COLO668 (cell line): Measurements from ENCODE around the gene GATAD2B.

Experiments
- DNase-seq: peaks from one replicate; lab custom pipeline; 2025; ENCODE audit not compliant: unreplicated experiment; lab: John Stamatoyannopoulos, UW

Gene GATAD2B

DNA sequence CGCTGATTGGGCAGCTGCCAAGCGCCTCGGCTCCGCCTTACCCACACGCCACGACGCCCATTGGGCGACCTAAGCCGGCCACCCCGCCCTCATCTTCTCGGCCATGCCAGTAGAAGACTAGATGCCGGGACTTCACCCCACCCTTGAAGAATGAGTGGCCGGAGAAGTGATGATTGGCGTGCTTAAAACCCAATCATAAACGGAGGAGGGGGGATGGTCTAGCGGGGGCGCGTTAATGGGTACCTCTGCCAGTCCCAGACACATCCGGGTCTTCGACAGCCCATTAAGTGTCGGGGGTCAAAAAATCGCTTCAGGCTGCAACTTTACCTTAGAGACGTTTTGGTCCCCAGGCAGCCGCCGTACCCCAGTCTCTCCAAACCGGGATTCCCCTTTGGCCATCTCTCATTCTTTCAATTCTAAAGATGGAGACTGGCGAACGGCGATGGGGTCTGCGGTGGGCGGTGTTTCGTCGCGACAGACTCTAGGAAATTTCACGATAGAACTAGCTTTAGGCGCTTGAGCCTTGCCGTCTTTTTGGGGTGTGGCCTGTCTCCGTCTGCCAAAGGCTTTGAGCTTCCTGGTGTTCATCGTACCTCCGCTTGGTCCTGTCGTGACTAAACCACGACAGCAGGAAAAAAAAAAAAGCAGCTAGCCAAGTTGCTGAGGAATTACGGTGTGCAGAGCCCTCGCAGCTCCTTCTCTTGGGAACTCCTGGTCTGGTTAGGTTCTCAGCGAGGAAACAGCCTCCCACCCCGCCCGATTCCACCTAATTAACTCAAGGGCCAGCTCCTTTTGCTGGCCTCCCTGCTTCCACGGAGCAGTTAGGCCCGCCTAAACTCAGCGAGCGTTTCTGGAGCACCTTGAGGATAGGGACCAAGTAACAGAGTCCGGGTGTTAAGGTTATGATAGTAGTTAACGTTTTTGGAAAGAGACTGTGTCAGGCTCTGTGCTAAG lies at the start of gene GATAD2B:
Gene GATAD2B, minus strand, starts transcription at position 1 of the 954 bp plus-strand sequence. CDS start 94,625 bp downstream, outside the sequence.
- DNase-seq = peak; percentile 100

DNA sequence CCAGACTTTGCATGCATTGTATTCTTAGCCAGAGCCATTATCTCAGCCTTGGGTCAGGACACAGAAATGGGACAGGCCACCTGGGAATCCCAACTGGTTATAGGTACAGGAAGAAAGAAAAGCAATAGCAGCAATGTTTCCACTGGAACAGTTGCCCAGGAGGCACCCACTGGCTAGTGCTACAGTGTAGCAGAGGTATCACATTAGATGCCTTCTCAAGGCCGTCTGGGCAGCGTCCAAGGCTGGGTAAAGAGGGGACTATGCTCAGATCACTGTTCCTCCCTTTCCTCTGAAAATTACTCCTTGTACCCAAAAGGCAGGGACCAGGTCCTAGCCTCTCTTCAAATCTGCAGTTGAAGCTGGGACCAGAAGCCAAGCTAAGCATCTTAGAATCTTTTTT lies 47.6 kb upstream of the GATAD2B start:
- no peak for DNase-seq

DNA sequence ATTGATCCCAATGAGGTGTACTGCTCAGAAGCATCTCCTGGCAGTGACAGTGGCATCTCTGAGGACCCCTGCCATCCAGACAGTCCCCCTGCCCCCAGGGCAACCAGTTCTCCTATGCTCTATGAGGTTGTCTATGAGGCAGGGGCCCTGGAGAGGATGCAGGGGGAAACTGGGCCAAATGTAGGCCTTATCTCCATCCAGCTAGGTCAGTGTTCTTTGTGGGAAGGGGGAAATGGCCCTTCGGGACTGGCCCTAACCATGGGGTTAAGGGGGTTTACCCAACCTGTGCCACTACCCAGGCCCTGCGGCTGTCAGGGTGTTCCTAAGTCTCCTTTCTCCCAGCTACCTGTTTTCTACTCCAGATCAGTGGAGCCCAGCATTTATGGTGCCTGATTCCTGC lies 46.2 kb upstream of the GATAD2B start:
- no peak for DNase-seq

DNA sequence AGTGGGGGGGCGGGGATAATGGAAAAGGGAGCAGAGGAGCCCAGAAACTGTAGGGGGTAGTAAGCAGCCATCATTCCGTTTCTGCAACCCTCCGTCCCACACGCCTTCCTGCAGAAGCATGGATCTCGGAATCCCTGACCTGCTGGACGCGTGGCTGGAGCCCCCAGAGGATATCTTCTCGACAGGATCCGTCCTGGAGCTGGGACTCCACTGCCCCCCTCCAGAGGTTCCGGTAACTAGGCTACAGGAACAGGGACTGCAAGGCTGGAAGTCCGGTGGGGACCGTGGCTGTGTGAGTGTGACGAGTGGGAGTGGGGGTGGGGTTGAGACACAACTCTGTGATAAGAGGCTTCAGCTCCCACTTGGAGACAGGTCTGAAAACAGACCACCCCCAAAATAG lies 45.6 kb upstream of the GATAD2B start:
- DNase-seq = peak; percentile 43

DNA sequence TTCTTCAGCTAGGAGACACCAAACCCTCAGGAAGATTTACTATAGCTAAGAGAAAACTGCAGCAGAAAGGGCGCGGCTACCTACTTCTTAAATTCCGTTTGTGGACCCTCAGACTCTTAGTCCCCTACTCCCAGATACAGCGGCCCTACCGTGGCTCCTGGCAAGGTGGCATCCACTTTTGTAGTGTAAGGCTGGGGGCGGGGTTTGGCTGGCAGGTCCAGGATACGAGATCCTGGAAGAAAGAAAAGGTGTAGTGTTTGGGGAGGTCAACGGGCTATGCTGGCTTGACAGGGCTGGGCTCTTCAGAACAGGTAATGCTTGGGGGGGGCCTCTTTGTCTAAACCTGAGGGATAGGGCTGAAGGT lies 45.2 kb upstream of the GATAD2B start:
- DNase-seq = peak; percentile 73

DNA sequence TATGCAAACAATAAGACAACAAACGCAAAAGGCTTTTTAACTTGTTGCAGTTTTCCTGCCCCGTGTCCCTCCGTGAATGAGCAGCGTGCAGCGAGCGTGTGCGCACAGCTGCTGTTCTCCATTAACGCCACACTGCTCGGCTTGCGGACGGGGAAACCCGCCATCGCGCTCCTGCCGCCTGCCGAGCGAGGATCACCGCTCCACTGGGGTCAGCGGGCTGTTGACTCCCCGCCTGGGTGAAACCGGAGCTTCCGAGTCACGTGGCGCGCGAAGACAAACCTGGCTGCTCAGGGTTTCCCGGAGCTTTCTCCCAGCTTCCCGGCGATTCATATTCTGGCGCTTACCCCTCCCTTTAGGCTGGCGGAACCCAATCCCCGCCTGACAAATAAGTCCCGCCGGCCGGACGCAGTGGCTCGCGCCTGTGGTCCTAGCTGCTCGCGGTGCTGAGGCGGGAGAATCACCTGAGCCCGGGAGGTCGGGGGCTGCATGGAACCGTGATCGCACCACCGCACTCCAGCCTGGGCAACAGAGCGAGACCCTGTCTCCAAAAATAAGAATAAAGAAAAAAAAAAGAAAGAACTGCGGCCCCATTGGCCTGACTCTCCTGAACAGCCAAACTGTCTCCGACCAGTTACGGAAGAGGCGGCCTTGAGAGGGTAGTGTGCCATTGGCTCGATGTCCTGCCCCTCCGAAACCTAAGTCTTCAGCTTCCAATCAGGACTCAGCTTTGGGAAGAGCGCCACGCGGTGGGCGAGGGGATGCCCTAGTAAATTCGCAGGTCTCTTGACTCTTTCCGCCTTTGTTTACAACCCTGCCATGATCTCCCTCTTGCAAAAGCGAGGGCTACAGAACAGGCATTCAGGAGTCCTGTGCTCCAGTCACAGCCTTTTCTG lies 44.6 kb upstream of the GATAD2B start, which contains the start of gene CREB3L4:
Gene CREB3L4, plus strand, starts transcription at position 796 of the 893 bp plus-strand sequence. CDS start 624 bp downstream, outside the sequence.
- DNase-seq = peak; percentile 97

DNA sequence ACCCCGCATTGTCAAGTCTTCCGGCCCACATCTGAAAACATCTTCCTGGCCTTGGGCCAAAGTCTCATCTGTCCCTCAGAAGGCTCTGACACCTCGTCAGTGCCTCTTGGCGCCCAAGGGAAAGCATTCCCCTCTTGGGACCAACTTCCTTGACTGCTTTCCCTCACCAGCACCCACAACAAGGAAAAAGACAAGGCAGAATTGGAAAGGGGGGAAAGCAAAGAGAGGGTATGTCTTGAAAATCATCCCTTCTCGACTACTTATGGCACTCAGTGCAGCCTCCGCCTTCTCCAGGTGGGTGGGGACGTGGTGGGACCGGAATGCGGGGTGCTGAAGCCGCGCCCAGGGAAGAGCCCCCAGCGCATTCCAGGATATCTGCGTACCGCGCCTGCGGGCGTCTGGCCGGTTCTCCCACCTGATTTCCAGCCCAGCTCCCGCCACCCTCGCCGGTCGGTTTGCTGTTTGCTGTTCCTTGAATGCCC lies 41.1 kb upstream of the GATAD2B start:
- peak; percentile 65 for DNase-seq

DNA sequence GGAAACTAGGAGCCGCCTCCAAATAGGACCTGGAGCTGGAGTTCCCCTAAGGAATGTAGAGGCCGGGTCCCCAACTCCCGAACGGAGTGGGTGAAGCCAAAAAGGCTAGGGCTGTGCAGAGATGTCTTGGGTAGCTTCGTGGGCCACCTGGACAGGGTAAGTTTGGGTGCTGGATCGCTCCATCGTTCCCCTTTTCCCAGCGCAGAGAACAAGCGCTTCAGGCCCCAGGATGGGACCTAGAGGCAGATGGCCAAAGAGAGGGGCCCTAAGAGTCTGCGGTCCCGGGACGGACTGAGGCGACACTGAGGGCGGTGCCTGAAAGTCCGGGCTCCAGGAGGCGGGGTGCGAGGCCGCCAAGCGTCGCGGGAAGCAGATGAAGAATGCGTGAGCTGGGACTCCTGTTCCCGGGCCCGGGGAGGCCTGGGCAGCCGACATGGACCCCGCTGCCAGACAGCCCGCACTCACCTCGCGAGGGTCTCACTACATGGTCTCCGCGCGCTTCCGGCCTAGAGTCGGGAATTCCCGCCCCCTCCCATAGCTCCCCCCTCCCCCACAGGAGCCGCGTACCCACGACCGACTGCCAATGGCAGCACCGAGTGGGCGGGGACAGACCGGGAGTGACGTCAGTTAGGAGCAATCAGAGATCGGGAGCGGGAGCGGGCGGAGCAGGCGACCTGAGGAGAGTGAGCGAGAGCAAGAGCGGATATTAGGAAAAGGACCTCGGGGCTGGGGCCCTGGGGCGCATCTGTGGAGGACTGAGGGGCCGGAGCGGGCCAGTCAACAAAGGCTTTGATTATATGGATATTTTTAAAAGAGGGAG lies 40.5 kb upstream of the GATAD2B start, which contains the start of gene SLC39A1:
Gene SLC39A1, minus strand, starts transcription at position 508 of the 820 bp plus-strand sequence. CDS start 822 bp downstream, outside the sequence.
- peak; percentile 99 for DNase-seq

DNA sequence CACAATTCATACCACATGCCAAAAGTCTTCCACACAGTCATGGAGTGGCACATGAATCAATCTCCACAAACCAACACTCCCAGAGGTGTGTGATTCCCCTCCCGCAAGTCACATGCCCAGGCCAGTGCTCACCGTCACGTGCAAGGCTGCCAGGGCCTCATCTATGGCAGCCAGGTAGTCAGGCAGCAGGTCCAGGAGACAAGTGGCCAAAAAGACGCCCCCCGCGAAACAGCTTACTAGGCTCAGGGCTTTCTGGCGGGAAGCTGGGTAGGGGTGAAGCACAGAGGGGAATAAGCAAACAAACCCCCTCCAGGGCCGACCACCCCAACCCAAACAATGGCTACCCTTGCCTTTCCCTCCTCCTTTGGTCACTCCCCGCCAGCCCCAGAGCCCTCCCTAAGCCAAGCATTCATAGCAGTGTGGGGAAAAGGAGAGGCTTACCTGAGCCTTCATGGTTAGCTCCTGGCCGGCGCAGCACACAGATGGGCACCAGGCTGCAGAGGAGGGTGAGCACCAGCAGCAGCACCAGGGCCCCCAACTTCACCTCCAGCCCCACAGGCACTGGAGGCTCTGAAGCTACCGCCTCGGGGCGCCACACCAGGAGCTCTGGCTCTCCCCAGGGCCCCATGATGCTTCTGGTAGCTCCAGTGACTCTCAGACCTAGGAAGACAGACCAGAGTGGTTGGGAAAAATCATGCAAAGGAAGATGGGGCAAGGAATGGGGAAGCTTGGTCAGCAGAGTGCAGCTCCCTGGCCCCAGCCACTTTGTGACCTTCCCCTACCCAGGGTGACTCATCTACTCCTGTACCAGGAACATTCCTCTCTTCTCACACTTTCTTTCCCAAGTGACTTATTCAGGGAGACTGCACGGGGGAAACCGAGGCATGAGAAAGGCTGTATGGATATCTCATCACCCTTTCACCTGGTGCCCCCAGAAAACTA lies 39.6 kb upstream of the GATAD2B start:
- DNase-seq = peak; percentile 64

DNA sequence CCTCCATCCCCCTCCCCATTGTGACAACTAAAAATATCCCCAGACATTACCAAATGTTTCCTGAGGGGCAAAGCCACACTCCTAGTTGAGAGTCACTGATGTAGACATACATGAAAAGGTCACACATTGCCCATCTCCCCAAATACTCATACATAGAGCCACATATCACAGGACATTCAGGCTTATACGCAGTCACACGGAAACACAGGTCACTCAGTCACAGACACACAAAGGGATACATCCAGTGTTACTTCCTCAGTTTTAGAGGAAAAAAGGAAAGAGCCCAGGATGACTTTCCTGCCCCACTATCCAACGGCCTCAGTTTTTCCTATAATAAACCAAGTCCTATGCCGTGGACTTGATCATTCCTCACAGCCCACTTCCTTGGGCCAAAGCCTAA lies 38.6 kb upstream of the GATAD2B start:
- no peak for DNase-seq

DNA sequence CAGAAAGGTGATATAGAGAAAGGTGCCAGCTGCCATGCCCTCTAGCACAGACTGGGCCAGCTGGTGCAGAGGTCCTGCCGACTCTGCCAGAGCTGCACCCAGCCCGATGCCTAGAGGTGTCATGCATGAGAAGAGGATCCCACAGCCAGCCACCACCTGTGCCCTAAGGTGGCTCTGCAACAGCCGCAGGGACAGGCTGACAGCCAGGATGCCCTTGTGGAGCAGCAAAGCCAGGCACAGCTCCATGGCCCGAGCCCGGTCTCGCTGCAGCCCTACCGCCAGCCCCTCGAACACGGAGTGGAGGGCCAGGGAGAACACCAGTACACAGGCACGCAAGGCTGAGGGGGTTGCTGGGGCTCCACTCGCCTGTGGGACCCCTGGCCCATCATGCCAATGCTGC lies 37.4 kb upstream of the GATAD2B start:
- DNase-seq = no peak

DNA sequence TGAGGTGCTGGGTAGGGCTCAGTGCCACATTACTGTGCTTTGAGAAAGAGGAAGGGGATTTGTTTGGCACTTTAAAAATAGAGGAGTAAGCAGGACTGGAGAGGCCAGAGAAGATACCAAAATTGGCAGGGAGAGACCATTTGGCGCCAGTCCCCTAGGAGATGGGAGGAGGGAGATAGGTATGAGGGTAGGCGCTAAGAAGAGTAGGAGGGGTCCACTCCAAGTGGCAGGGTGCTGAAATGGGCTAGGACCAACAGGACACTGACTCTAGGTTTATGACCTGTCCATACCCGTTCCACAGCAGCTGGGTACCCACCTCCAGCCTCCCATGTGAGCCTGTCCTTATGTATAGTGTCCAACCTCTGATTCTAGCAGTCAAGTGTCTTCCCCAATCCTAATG lies 36.7 kb upstream of the GATAD2B start:
- DNase-seq = no peak

DNA sequence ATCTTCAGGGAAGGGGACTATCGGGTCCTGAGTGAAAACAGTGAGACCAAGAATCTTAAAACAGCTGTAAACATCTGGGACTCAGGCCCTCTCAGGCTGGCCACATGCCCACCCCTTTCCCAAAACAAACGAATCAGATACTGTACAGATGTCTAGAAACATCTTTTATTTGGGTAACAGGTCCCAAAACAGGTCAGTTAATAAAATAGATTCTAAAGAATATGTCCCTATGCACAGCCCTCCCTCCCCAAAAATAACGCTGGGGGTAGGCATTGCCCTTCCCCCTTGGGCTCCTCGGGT lies 36.1 kb upstream of the GATAD2B start:
- DNase-seq = no peak

DNA sequence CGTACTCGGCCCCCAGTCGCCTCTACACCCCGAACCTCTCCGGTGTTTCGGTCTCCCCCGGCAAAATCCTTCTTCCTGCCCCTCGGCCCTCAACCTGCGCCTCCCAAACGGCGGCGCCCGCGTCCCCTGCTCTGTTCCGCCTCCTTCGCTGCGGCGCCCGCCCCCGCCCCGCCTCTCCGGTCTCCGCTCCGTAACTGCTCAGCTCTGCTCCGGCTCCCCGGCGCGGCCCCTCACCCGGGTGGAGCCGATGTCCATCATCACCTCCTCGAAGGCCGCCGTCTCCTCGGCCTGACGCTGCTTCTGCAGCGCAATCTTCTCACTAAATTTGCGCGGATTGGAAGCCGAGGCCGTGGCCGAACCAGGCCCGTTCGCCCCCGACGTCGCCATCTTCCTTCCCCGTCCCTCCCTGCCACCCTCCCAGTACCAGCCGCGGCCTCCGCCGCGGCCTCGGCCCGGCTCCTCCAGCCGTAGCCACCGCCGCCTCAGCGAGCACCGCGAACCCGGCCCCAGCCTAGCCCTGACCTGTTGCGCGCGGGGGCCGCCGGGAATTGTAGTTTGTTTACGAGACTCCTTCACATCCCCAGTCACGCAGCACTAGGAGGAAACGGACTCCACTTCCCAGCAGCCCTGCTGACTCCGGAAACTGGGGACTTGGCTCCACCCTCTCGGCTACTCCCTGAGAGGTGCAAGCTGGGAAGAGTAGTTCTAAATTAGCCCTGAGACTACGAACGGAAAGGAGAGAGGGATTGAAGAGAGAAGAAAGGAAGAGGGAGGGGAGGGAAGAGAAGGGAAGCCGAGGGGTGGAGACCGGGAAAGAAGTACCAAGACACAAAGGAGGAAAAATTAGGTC lies 35.6 kb upstream of the GATAD2B start, which contains the start of gene CRTC2:
Gene CRTC2, minus strand, starts transcription at position 502 of the 850 bp plus-strand sequence. Its CDS starts 115 bp downstream, at position 387.
- DNase-seq = peak; percentile 99

DNA sequence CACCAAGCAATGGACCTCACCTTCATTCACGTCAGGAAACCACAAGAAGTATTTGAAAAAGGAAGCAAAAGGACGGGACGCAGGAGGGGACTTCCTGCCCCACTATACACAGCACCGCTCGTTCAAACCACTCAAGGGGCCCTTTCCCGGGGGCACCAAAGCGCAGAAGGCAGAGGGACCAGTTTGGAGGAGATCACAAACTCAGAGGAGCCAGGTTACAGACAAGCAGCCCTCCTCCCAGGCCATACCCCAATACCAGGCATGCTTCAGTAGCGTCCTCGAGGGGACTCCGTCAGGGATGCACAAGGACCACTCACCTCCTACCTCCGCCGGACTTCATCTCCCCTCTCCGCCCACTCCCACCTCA lies 35.0 kb upstream of the GATAD2B start:
- DNase-seq = no peak

DNA sequence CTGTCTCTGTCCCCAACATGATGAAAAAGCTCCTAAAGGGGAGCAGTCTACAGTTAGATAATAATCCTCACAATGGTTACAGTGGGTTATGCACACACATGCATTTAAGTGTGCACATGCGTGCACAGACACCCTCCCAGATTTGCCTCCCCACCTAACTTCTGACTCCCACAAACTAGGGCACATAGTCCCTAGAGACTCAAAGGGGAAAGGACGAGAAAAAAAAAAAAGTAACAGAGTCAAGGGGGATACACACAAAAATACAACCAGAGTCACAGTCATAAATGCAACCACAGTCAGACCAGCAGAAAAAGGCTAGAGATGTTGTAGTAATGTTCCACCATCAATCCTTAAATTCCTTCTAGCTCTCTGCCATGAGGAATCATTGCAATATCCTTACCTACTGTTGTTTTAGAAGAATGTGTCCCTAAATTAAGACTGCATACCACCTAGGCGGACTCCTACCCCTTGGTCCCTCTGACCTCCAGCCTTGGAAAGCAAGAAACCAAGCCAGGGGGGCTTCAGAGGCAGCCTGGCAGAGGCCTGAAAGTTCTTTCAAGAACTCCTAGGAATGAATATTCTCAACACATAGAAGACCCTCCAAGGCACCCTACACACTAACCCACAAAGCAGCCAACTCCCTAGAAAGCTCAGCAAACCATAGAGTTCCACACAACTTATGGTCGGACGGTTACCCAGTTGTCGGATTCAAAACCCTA lies 34.4 kb upstream of the GATAD2B start:
- no peak for DNase-seq

DNA sequence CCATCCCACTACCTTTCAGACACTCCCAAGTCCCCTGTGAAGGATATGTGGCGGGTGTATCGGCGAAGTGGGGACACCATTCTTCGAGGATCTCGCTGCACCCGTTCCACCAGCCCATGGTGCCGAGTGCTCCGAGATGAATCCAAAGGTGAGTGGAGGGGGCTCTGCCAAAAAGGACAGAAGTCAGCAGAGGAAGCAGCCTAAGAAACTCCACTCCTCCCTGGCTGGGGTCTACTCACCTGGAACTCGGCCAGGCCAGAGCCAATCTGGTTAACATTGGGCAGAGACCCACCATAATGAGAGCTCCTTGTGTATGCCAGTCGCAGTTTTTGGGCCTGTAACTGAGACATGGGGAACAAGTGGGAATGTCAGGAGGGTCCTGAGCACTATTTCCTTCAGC lies 32.1 kb upstream of the GATAD2B start:
- no peak for DNase-seq

DNA sequence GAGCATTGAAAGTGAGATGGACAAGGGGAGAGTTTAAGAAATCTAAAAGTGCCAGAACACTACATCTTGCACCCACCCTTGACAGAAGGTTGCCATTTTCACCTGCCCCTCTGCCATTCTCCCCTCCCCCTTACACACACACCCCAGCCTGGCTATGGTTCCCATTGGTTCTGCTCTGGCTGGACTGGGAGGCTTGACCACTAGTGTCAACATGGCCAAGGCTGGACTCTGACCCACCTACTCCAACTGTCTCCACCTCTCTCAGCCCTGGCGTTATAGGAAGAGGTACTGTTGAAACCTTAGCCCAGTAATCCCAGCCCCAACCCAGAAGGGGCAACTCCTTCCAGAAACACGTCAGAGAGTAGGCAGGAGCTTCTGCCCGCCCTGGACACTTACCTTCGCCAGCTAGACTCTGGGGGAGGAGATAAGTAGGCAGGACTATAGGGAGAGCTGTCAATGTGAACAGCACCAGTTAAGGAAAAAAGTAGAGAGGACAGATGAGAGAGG lies 31.1 kb upstream of the GATAD2B start:
- no peak for DNase-seq
